SH-SY5Y (cell line): ENCODE data around the gene PROC.

Experiments used
- GATA2 ChIP-seq: IDR thresholded peaks from 2 replicates; pipeline ENCODE4 v1.6.1; 2011; ENCODE audit warnings: mild to moderate bottlenecking, low read depth, low read length
- GATA3 ChIP-seq: IDR thresholded peaks from 2 replicates; pipeline ENCODE4 v1.6.1; 2011; ENCODE audit warnings: low read depth, mild to moderate bottlenecking, low read length, moderate library complexity

The PROC gene

DNA sequence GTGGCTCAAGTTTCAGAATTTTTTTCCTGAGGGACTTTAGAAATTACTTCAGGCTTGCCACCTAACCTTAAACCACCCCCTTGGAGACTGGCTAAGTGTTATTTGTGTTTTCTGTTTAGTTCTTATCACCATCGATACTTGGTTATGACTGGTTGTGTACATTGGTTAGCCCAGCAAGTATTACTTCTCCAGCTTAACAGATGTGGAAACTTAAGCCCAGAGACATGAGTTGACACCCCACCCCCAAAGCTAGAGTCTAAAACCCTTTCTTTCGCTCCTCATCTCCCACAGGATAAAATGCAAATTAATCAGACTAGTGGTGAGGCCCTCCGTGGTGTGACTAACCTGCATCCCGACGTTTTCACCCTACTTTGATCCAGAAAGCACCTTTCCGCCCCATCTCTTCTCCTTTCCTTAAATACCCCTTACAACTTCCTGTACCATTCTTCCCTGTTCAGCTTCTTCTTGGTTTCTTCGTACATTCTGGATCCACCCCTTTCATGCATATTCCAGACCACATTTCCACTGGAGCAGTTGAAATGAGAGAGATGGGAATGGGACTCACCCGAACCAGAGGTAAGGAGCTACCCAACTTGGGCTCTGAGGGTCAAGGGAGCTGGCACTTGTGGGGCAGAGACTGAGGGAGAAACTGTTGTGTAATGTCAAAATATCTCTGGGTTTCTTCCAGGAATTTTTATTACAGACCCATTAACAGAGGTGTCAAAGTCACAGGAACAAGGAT is 29.6 kb upstream of the PROC start:
- TF ChIP-seq GATA3 (no peak), GATA2 (no peak)

- TF ChIP-seq GATA2 = no peak
Measured at GRCh38 chr2:127389778-127390435, 28.3 kb upstream of the PROC start.

DNA sequence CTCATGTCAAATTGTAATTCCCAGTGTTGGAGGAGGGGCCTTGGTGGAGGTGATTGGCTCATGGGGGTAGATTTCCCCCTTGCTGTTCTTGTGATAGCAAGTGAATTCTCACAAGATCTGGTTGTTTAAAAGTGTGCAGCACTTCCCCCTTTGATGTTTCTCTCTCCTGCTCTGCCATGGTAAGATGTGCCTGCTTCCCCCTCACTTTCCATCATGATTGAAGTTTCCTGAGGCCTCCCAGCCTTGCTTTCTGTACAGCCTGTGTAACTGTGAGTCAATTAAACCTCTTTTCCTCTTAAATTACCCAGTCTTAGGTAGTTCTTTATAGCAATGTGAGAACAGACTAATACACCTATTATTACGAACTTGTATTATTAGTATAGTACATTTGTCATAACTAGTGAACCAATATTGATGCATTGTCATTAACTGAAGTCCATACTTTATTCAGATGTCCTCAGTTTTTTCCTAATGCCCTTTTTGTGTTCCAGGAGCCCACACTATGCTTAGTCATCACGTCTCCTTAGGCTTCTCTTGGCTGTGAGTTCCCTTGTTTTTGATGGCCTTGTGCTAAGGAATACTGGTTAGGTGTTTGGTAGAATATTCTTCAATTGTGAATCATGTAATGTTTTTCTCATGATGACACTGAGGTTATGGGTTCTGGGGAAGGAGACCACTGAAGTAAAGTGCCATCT is 25.9 kb upstream of the PROC start:
- TF ChIP-seq GATA2 (no peak), GATA3 (no peak)

- TF ChIP-seq GATA2 = no peak
- TF ChIP-seq GATA3 = no peak
Measured at GRCh38 chr2:127392828-127393578, 25.2 kb upstream of the PROC start.

DNA sequence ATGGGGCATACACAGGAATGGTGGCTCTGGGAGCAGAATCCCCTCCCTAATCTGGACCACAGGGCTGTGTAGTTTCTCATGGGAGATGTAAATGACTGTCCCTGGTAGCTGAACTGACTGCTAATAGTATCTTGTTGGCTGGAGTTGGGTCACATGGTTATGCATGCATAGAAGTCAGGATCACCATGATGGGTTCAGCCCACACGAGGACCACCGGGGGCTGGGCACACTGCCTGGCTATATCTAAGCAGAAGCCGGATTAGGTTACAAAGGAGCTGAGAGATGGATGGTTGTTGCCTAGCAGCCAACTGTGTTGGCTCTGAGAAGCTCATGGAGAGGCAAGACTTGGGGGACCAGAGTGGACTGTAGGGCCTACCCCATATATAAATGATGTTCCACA is 23.7 kb upstream of the PROC start:
- TF ChIP-seq GATA3 (no peak), GATA2 (no peak)

GRCh38 chr2:127397568-127398238 is 20.5 kb upstream of the PROC start:
- TF ChIP-seq GATA2 = no peak
- TF ChIP-seq GATA3 = no peak

DNA sequence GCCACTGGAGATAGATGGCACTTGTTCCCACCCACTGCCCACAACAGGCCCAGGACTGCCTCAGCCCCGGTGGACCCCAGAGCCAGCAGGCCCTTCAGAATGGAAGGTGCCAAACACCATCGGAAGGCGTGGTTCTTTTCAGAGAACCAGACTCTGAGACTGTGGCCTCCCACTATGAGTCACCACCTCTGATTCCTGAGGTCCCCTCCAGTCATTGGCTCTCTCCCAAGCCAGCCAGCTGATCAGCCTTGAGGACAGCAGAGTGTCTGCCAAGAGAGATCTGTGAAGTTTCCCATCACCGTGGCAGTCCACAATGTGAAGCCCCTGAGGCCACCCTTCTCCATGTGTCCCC is 20.0 kb upstream of the PROC start:
- TF ChIP-seq GATA3 (no peak), GATA2 (no peak)

DNA sequence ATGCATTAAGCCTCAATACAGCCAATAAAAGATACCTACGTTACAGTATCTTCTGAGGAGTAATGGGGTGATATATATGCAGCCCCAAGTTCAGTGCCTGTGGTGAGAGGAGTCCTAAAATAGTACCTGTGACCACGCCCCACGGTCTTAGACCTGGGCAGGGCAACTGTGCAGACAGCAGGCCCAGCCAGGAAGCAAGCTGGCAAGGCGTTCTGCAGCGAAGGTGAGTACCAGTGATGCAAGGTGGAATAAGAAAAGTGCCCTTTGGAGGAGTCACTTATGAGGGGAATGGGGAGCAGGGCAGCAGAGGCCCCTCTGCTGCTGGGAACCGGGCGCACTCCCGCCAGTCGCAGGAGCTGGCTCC is 17.7 kb upstream of the PROC start:
- TF ChIP-seq GATA2 = no peak
- no peak for TF ChIP-seq GATA3

DNA sequence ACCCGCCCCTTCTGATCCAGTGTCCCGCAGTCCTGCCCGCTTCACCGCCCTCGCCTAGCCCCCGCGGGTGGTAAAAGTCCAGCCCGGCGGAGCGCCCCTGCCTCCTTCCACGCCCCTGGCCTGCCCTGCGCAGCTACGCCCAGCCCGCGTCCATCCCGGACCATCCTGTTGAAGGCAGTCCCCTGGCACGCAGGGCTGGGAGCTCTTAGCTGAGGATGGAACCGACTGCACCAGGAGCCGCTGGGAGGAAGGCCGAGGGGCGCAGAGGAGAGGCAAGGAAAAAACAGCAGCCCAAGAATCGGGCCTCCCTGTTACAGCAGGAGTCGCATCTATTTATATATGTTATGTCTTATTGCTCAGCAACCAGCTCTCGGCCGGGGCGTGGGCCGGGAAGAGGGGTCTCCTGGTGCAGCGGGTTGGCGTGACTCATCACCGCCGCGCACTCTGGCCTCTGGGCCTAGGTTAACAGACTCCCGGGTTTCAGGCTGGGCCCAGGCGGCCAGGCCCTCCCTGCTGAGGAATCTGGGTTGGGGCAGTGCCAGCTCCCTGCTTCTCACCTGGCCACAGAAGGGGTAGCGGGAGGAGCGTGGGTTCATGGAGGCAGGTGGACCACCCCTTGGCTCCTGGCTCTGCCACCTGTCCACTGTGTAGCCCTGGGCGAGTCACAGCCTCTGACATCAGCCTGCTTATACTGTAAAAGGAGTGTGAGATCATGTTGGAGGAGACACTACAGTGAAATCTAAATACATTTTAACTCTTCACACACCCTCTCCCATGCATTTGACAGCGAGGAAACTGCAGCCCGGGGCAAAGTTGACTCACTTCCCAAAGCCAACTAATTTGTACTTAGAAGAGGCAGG is 17.1 kb upstream of the PROC start:
- TF ChIP-seq GATA3 (no peak), GATA2 (no peak)

DNA sequence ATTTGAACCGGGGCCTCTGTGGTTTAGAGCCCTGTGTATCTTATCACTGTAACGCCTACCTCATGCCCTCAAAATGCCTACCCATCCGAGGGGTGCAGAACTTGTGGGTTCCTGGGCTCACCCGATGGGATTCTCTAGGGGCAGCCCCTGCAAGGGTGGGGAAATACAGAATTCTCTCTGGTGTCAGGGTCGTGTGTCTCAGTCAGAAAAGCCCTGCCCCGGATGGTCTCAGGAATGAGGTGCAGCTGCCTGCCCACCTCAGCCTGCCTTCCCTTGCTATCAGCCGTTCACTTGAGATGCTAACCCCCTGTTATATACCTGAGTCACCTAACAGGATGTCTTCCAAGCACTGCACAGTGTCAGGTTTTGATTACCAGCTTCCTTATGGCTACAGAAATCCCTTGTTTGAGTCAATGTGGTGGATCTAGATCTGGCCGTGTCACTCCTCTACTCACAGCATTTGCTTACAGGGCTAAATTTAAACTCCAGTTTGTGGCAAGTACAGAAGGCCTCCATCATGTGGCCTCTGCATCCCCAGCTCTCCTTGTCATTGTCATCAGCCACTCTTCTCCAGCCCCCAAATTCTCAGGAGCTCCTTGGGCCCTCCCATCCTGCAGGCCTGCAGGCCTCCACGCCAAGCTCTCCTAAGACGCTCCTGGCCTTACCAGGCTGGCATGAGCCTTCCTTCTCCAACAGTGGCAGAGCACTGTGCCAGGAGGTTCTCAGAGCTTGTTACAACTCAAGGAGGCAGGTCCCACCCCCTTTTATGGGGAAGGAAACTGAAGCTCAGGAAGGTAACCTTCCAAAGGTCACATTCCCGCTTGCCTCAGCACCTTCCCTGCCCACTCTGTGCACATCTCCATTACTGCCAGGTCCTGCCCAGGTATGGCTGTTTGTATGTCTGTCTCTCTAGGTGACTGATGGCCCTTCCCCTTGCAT is 16.2 kb upstream of the PROC start:
- TF ChIP-seq GATA3 (no peak), GATA2 (no peak)

DNA sequence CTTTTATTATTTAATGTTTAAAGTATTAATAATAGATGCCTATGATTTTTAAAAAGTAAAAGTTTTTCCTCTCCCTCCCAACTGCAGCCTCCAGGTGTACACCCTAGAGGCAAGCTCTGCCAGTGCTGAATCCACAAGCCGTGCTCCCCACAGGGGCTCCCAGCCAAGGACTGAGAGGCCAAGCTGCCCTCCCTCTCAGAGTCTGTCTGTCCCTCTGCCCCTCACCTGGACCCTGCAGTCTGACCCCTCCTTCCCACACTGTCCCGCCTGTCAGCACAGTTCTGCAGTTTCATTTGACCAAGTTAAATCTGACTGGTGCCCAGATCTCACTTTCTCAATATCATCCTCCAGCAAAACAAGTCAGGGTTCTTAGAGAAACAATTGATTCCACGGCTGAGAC is 14.8 kb upstream of the PROC start:
- TF ChIP-seq GATA3 (no peak), GATA2 (no peak)

DNA sequence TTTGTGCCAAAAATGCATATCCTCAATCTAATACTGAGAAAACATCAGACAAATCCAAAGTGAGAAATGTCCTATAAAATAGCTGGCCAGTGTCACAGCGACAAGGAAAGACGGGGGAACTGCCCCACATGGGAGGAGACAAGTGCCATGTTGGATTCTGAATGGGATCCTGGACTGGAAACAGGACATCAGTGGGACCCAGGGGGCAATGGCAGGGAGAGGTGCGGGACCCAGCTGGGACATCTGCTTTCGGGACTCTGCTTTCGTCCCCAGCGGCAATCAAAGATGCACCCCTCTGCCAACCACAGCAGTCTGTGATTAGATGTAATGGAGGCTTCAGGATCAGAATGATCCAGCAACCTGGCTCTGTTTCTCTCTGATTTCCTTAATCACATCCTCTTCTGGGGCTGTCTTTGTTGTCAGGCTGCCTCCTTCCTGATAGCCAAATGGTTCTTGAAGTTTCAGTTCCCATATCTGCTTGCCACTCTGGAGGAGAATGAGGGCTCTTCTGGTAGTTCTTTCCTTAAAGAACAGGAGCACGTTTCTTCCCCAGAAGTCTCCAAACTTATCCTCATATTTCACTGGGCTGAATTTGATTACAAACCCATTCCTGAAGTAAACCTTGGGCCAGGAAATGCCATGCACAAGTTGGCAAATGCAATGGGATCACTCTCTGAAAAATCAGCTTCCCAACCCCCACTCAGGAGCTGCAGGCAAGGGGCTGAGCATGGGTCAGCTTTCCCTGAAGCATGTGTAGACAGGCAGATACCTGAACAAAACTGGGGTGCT is 13.6 kb upstream of the PROC start:
- TF ChIP-seq GATA3 = no peak
- no peak for TF ChIP-seq GATA2
